Endothelial cell of umbilical vein (primary cell): ENCODE results near the gene WIPF3. TPM values are rescaled to one million over a fixed set of nuclear protein-coding genes. Genes with fewer than 3 reads are reported as not detected.

Experiments
- BruUV-seq: library from RNA; stranded (reverse); fragments of 400-500 nt; replicated peaks from 2 replicates; lab custom pipeline; 2021; lab: Mats Ljungman, UMichigan
- CTCF ChIA-PET: fragments of 300-600, 350-600 bp; sonication (Branson Sonifier 250); formaldehyde crosslinking; loops from one replicate; lab custom pipeline; 2021; ENCODE audit warnings: antibody characterized with exemption, inconsistent platforms; lab: Charles Lee
- POLR2A ChIA-PET: fragments of 300-600, 350-600 bp; sonication (Branson Sonifier 250); formaldehyde crosslinking; loops from one replicate; lab custom pipeline; 2021; ENCODE audit warnings: antibody characterized with exemption, inconsistent platforms; lab: Charles Lee
- DNase-seq: peaks from one replicate; pipeline ENCODE4 v3.0.0-alpha.2; 2011; ENCODE audit warnings: low read depth, low spot score
- FAIRE-seq: peaks from 2 replicates; lab custom pipeline; 2011; peaks lifted over from hg19 to GRCh38; lab: Jason Lieb, UNC
- H2AFZ ChIP-seq: 2 replicates; pipeline ENCODE4 v1.6.0; 2012; ENCODE audit warnings: low read depth, low read length, control low read depth, inconsistent platforms
- H3K27ac ChIP-seq: 2 replicates; pipeline ENCODE4 v1.5.1; 2011; ENCODE audit warnings: low read depth, mild to moderate bottlenecking, control low read depth, low read length, moderate library complexity; ENCODE audit not compliant: insufficient read depth
- H3K27me3 ChIP-seq, 2 experiments: 2 replicates each; pipeline versions ENCODE4 v1.6.0 to v1.6.1; 2011; ENCODE audit warnings: low read length in 2 of 2, mixed read lengths in 1 of 2; ENCODE audit not compliant: control insufficient read depth in 2 of 2, insufficient read depth in 2 of 2
- H3K36me3 ChIP-seq, 2 experiments: 2 replicates in 1 of 2; 3 replicates in 1 of 2; pipeline ENCODE4 v1.5.1; 2011; ENCODE audit warnings: low read length in 2 of 2, mild to moderate bottlenecking in 1 of 2, moderate library complexity in 1 of 2; ENCODE audit not compliant: control insufficient read depth in 2 of 2, insufficient read depth in 2 of 2; ENCODE audit errors: extremely low read depth in 1 of 2
- H3K4me1 ChIP-seq: 3 replicates; pipeline ENCODE4 v1.5.1; 2011; ENCODE audit warnings: mild to moderate bottlenecking, low read length; ENCODE audit not compliant: control insufficient read depth, insufficient read depth; ENCODE audit errors: extremely low read depth
- H3K4me2 ChIP-seq: 2 replicates; pipeline ENCODE4 v1.6.1; 2011; ENCODE audit warnings: low read length, control low read depth, mixed read lengths; ENCODE audit not compliant: insufficient read depth
- H3K4me3 ChIP-seq, 3 experiments: fragments of 200-600 bp in 1 of 3; sonication (generic), shearing (Covaris generic) in 1 of 3; replicated peaks in 1 of 3; 2 replicates each; pipeline ENCODE4 v1.5.1; 2011 to 2016; ENCODE audit warnings: control low read depth in 3 of 3, low read length in 3 of 3, mild to moderate bottlenecking in 2 of 3, inconsistent platforms in 1 of 3, low read depth in 1 of 3, moderate library complexity in 1 of 3; ENCODE audit not compliant: insufficient read depth in 1 of 3
- H3K79me2 ChIP-seq: 2 replicates; pipeline ENCODE4 v1.6.0; 2012; ENCODE audit warnings: low read length, inconsistent platforms; ENCODE audit not compliant: control insufficient read depth, insufficient read depth
- H3K9ac ChIP-seq: replicated peaks from 2 replicates; pipeline ENCODE3; 2011; ENCODE audit warnings: low read length, control low read depth; ENCODE audit not compliant: insufficient read depth; ENCODE audit errors: extremely low read depth
- H3K9me1 ChIP-seq: replicated peaks from 3 replicates; pipeline ENCODE4 v1.6.0; 2011; ENCODE audit warnings: mild to moderate bottlenecking, low read length; ENCODE audit not compliant: control insufficient read depth, insufficient read depth; ENCODE audit errors: extremely low read depth
- H3K9me3 ChIP-seq: replicated peaks from 2 replicates; pipeline ENCODE4 v1.5.1; 2012; ENCODE audit warnings: low read length, inconsistent platforms; ENCODE audit not compliant: control insufficient read depth, insufficient read depth
- H4K20me1 ChIP-seq: replicated peaks from 2 replicates; pipeline ENCODE3; 2011; ENCODE audit warnings: mild to moderate bottlenecking, low read length; ENCODE audit not compliant: control insufficient read depth, insufficient read depth; ENCODE audit errors: extremely low read depth
- EZH2 ChIP-seq: IDR thresholded peaks from 2 replicates; pipeline ENCODE4 v1.6.1; 2012; ENCODE audit warnings: borderline replicate concordance, low read depth, mild to moderate bottlenecking, moderate library complexity, low read length, inconsistent platforms; ENCODE audit not compliant: severe bottlenecking
- FOS ChIP-seq: IDR thresholded peaks from 2 replicates; pipeline ENCODE4 v1.6.1; 2011; ENCODE audit warnings: mild to moderate bottlenecking, low read length, moderate library complexity, borderline replicate concordance; ENCODE audit not compliant: insufficient read depth
- GATA2 ChIP-seq: IDR thresholded peaks from 2 replicates; pipeline ENCODE4 v1.7.0; 2011; ENCODE audit warnings: low read depth, mild to moderate bottlenecking, moderate library complexity, mixed read lengths, low read length; ENCODE audit not compliant: insufficient read length, insufficient read depth
- JUN ChIP-seq: IDR thresholded peaks from 2 replicates; pipeline ENCODE4 v1.6.1; 2011; ENCODE audit warnings: borderline replicate concordance, low read depth; ENCODE audit not compliant: insufficient read length, insufficient read depth
- MAX ChIP-seq: IDR thresholded peaks from 2 replicates; pipeline ENCODE4 v1.6.1; 2011; ENCODE audit not compliant: insufficient read depth, insufficient read length
- MYC ChIP-seq: IDR thresholded peaks from one replicate; pipeline ENCODE4 v1.6.1; 2011; ENCODE audit warnings: mild to moderate bottlenecking, low read depth, low read length
- POLR2A ChIP-seq: IDR thresholded peaks from 2 replicates; pipeline ENCODE4 v1.6.1; 2012; ENCODE audit warnings: low read depth, mild to moderate bottlenecking, control low read depth, low read length
- POLR2AphosphoS5 ChIP-seq: IDR thresholded peaks from 2 replicates; pipeline ENCODE4 v1.6.1; 2012; ENCODE audit warnings: low read depth, mild to moderate bottlenecking, control low read depth, low read length, moderate library complexity; ENCODE audit not compliant: insufficient read depth
- dilution Hi-C: fragments of 300-500 bp; cut with MboI; formaldehyde crosslinking; loops from one replicate; pipeline ENCODE4 v1.15.0; 2019; ENCODE audit warnings: low sequenced_read_pairs; ENCODE audit not compliant: extremely low pct_ligation_motif_present
- intact Hi-C: fragments of 100-400 bp; cut with micrococcal nuclease; formaldehyde crosslinking; loops from one replicate; pipeline ENCODE4 v1.10.0; 2022
- polyA plus RNA-seq, 4 experiments: library from polyadenylated mRNA; depleted of rRNA in 3 of 4; stranded (reverse) in 3 of 4; unstranded in 1 of 4; fragments of >200 nt; gene quantifications; 2 replicates each; pipeline versions ENCODE4 v1.2.1 to v1.2.3, GENCODE V29; 2011 to 2012; ENCODE audit warnings: missing spikeins in 1 of 4
- total RNA-seq: library from RNA; stranded (reverse); gene quantifications from 2 replicates; pipeline ENCODE4 v1.2.3, GENCODE V29; 2021
- TF ChIP-seq, protein P1 (sequence below), 2 donors: IDR thresholded peaks; 1 replicate in 1 of 2; 2 replicates in 1 of 2; pipeline ENCODE4 v1.5.1; 2011; ENCODE audit warnings: low read length in 2 of 2, mild to moderate bottlenecking in 2 of 2, moderate library complexity in 2 of 2, control low read depth in 1 of 2, inconsistent platforms in 1 of 2, low read depth in 1 of 2; ENCODE audit not compliant: insufficient read depth in 1 of 2; ENCODE audit errors: extremely low read depth in 1 of 2

The WIPF3 gene
- total and polyA plus RNA-seq, 2 donors (not counting 3 experiments of a cell fraction or from before 2014, with no cell fraction given): 0.01 to 0.35 TPM

DNA sequence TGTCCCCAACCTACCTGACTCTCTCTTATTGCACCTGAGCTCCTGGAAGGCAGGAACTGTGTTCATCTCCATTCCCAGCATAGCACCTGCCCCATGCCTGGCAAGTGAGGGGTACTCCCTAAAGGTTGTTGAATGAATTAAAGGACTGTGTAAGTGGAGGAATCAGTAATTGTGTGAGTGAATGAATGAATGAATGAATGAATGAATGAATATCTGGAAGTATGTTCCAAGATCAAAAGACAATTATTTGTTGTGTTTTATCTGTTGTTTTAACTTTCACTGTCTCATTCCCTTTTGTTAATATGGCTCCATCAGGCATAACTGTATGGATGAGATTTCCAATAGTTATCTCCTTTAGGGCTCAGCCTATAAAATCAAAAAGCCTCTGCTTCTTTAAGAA is 4.0 kb downstream of the WIPF3 start:
- CTCF ChIA-PET: no interaction called here
- dilution Hi-C loops: no loop called here

GRCh38 chr7:29810813-29811482 is 4.6 kb downstream of the WIPF3 start:
- ChIA-PET POLR2A (no interaction called here), CTCF (no interaction called here)
- Histone ChIP-seq H3K4me1 (peaks cover 3% of the 10 kb centered on the region), H3K9ac (no peak overlapping the region), H3K4me3 (no peak overlapping the region), H3K9me1 (no peaks in the 10 kb centered on the region), H3K27ac (no peak overlapping the region), H3K36me3 (no peaks in the 10 kb centered on the region), H2AFZ (no peak overlapping the region), H4K20me1 (no peaks in the 10 kb centered on the region), H3K79me2 (no peaks in the 10 kb centered on the region), H3K9me3 (no peaks in the 10 kb centered on the region), H3K27me3 (peaks cover 40 to 52% of the 10 kb centered on the region in 2 experiments), H3K4me2 (no peak overlapping the region)
- dilution Hi-C loops (no loop called here), intact Hi-C loops (no loop called here)
- FAIRE-seq: no peak
- no TSS peak for BruUV-seq
- TF ChIP-seq FOS (no peak), JUN (no peak), EZH2 (no peak), POLR2A (no peak), MYC (no peak), MAX (no peak), POLR2AphosphoS5 (no peak), GATA2 (no peak)
- TF ChIP-seq, protein P1, sequence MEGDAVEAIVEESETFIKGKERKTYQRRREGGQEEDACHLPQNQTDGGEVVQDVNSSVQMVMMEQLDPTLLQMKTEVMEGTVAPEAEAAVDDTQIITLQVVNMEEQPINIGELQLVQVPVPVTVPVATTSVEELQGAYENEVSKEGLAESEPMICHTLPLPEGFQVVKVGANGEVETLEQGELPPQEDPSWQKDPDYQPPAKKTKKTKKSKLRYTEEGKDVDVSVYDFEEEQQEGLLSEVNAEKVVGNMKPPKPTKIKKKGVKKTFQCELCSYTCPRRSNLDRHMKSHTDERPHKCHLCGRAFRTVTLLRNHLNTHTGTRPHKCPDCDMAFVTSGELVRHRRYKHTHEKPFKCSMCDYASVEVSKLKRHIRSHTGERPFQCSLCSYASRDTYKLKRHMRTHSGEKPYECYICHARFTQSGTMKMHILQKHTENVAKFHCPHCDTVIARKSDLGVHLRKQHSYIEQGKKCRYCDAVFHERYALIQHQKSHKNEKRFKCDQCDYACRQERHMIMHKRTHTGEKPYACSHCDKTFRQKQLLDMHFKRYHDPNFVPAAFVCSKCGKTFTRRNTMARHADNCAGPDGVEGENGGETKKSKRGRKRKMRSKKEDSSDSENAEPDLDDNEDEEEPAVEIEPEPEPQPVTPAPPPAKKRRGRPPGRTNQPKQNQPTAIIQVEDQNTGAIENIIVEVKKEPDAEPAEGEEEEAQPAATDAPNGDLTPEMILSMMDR (IDR thresholded peaks at IDR 0.05; ENCODE audit: extremely low read depth in 1 of 2, insufficient read depth in 1 of 2, low read depth in 1 of 2, low read length in 2 of 2): no peak
- DNase-seq: no peak

More for the DNA sequence above, 4.0 kb downstream of the WIPF3 start:
- Histone ChIP-seq H3K27ac (no peak overlapping the region), H3K79me2 (no peaks in the 10 kb centered on the region), H3K4me2 (no peak overlapping the region), H4K20me1 (no peaks in the 10 kb centered on the region), H3K4me3 (no peak overlapping the region), H2AFZ (no peak overlapping the region), H3K9ac (no peak overlapping the region), H3K9me1 (no peaks in the 10 kb centered on the region), H3K36me3 (no peaks in the 10 kb centered on the region), H3K9me3 (no peaks in the 10 kb centered on the region), H3K27me3 (peaks cover 45 to 54% of the 10 kb centered on the region in 2 experiments), H3K4me1 (peaks cover 3% of the 10 kb centered on the region)
- DNase-seq (no peak), FAIRE-seq (no peak)
- intact Hi-C loops: no loop called here
- TF ChIP-seq POLR2AphosphoS5 (no peak), EZH2 (no peak), MAX (no peak), FOS (no peak), MYC (no peak), GATA2 (no peak)
- POLR2A ChIA-PET: no interaction called here
- BruUV-seq: no TSS peak
